GM23338 (cell line): ENCODE measurements around the gene TEX51. TPM values are rescaled to one million over a fixed set of nuclear protein-coding genes. Genes with fewer than 3 reads are reported as not detected.

ENCODE experiments used
- ATAC-seq: fragments of 200-7000 bp; cut with Tn5 transposase; 3 replicates; pipeline ENCODE4 v1.9.1; 2020
- DNase-seq: peaks from one replicate; pipeline ENCODE4 v3.0.0-alpha.2; 2015; ENCODE audit warnings: low spot score
- H2AFZ ChIP-seq: fragments of 200-600 bp; sonication (generic); 2 replicates; pipeline ENCODE4 v1.8.0; 2016; ENCODE audit warnings: antibody characterized with exemption, mild to moderate bottlenecking, moderate library complexity
- H3F3A ChIP-seq: fragments of 200-600 bp; sonication (generic); replicated peaks from 2 replicates; pipeline ENCODE4 v1.8.0; 2017; ENCODE audit warnings: antibody characterized with exemption, mixed run types, low read depth
- H3K27ac ChIP-seq: fragments of 200-600 bp; sonication (generic); 2 replicates; pipeline ENCODE4 v1.6.1; 2016; ENCODE audit warnings: low read depth
- H3K27me3 ChIP-seq: fragments of 200-600 bp; sonication (generic); 2 replicates; pipeline ENCODE4 v1.8.0; 2016; ENCODE audit warnings: mild to moderate bottlenecking, mixed run types, moderate library complexity; ENCODE audit not compliant: insufficient read depth
- H3K36me3 ChIP-seq: fragments of 200-600 bp; sonication (generic); 2 replicates; pipeline ENCODE4 v1.8.0; 2016; ENCODE audit warnings: mild to moderate bottlenecking; ENCODE audit not compliant: insufficient read depth
- H3K4me1 ChIP-seq: fragments of 200-600 bp; sonication (generic); 2 replicates; pipeline ENCODE4 v1.8.0; 2016; ENCODE audit warnings: mild to moderate bottlenecking, moderate library complexity; ENCODE audit not compliant: insufficient read depth
- H3K4me2 ChIP-seq: fragments of 200-600 bp; sonication (generic); 2 replicates; pipeline ENCODE4 v1.7.1; 2017; ENCODE audit warnings: mixed run types
- H3K4me3 ChIP-seq: fragments of 200-600 bp; sonication (generic); 2 replicates; pipeline ENCODE4 v1.6.1; 2016; ENCODE audit warnings: mixed run types
- H3K79me2 ChIP-seq: fragments of 200-600 bp; sonication (generic); replicated peaks from 2 replicates; pipeline ENCODE4 v1.8.0; 2017; ENCODE audit warnings: mild to moderate bottlenecking; ENCODE audit not compliant: insufficient read depth
- H3K9me2 ChIP-seq: fragments of 200-600 bp; sonication (generic); 2 replicates; pipeline ENCODE4 v1.8.0; 2017; ENCODE audit not compliant: insufficient read depth
- H4K20me1 ChIP-seq: fragments of 200-600 bp; sonication (generic); replicated peaks from 2 replicates; pipeline ENCODE4 v1.8.0; 2017; ENCODE audit warnings: mild to moderate bottlenecking; ENCODE audit not compliant: insufficient read depth
- H3K27ac Mint-ChIP-seq: 2 replicates; pipeline ENCODE4 v1.8.0; 2020; ENCODE audit warnings: inconsistent platforms, mild to moderate bottlenecking, moderate library complexity, mixed read lengths
- H3K27me3 Mint-ChIP-seq: 3 replicates; pipeline ENCODE4 v1.8.0; 2022; ENCODE audit warnings: low read depth, mild to moderate bottlenecking, moderate library complexity, mixed read lengths, inconsistent platforms; ENCODE audit not compliant: insufficient read depth, poor library complexity
- H3K36me3 Mint-ChIP-seq: 3 replicates; pipeline ENCODE4 v1.8.0; 2021; ENCODE audit warnings: low read depth, mild to moderate bottlenecking, inconsistent platforms, moderate library complexity, mixed read lengths
- H3K4me1 Mint-ChIP-seq: 3 replicates; pipeline ENCODE4 v1.8.0; 2020; ENCODE audit warnings: mild to moderate bottlenecking, inconsistent platforms, mixed read lengths
- H3K4me3 Mint-ChIP-seq: 3 replicates; pipeline ENCODE4 v1.8.0; 2021; ENCODE audit warnings: moderate library complexity, mild to moderate bottlenecking, inconsistent platforms, mixed read lengths
- H3K9me3 Mint-ChIP-seq: 3 replicates; pipeline ENCODE4 v1.8.0; 2020; ENCODE audit warnings: moderate library complexity, mild to moderate bottlenecking, inconsistent platforms, mixed read lengths
- CREB1 ChIP-seq: fragments of 250-450 bp; sonication (Bioruptor Pico); IDR thresholded peaks from 2 replicates; pipeline ENCODE4 v1.5.0; 2020; ENCODE audit warnings: low read depth, mild to moderate bottlenecking, moderate library complexity
- ETS1 ChIP-seq: IDR thresholded peaks from 2 replicates; pipeline ENCODE4 v1.6.1; 2016; ENCODE audit warnings: antibody characterized with exemption
- EZH2 ChIP-seq: fragments of 200-600 bp; sonication (generic); IDR thresholded peaks from one replicate; pipeline ENCODE4 v1.8.0; 2017; ENCODE audit warnings: antibody characterized with exemption, mild to moderate bottlenecking, low read depth; ENCODE audit not compliant: unreplicated experiment
- EZH2phosphoT487 ChIP-seq: fragments of 200-600 bp; sonication (generic); IDR thresholded peaks from one replicate; pipeline ENCODE4 v1.8.1; 2018; ENCODE audit warnings: antibody characterized with exemption; ENCODE audit not compliant: unreplicated experiment
- JUNB ChIP-seq: IDR thresholded peaks from one replicate; pipeline ENCODE4 v1.6.1; 2016; ENCODE audit warnings: antibody characterized with exemption; ENCODE audit not compliant: unreplicated experiment
- NANOG ChIP-seq: IDR thresholded peaks from 2 replicates; pipeline ENCODE4 v1.6.1; 2016; ENCODE audit warnings: antibody characterized with exemption, borderline replicate concordance
- POLR2AphosphoS5 ChIP-seq: IDR thresholded peaks from 2 replicates; pipeline ENCODE4 v1.6.1; 2016; ENCODE audit warnings: antibody characterized with exemption, low read depth
- REST ChIP-seq: IDR thresholded peaks from one replicate; pipeline ENCODE4 v1.6.1; 2018; ENCODE audit warnings: antibody characterized with exemption; ENCODE audit not compliant: unreplicated experiment
- STAT1 ChIP-seq: IDR thresholded peaks from one replicate; pipeline ENCODE4 v1.6.1; 2016; ENCODE audit warnings: antibody characterized with exemption; ENCODE audit not compliant: unreplicated experiment
- ZNF114 ChIP-seq: fragments of 250-450 bp; sonication (Bioruptor Pico); IDR thresholded peaks from 2 replicates; pipeline ENCODE4 v1.5.0; 2020; ENCODE audit warnings: mild to moderate bottlenecking, moderate library complexity
- ZNF331 ChIP-seq: fragments of 250-450 bp; sonication (Bioruptor Pico); IDR thresholded peaks from 2 replicates; pipeline ENCODE4 v1.5.0; 2020; ENCODE audit warnings: low read depth, mild to moderate bottlenecking, moderate library complexity
- polyA plus RNA-seq: library from polyadenylated mRNA; unstranded; fragments of >200 nt; fragmentation: Nextera tagmentation; extraction: Ambion mirVana; gene quantifications from 2 replicates; pipeline ENCODE4 v1.2.1, GENCODE V29; 2016
- total RNA-seq: library from RNA; depleted of rRNA; stranded (reverse); fragments of >200 nt; shearing (Covaris generic); gene quantifications from 2 replicates; pipeline ENCODE4 v1.2.3, GENCODE V29; 2014
- TF ChIP-seq, protein P1 (sequence below), 2 experiments: fragments of 200-600 bp in 1 of 2; sonication (generic) in 1 of 2; conservative IDR thresholded peaks; 2 replicates each; pipeline versions ENCODE4 v1.5.1 to v1.6.1; 2016 to 2017; ENCODE audit warnings: antibody characterized with exemption in 2 of 2, low read depth in 2 of 2, mild to moderate bottlenecking in 2 of 2, moderate library complexity in 1 of 2
- TF ChIP-seq, protein P2 (sequence below): fragments of 250-450 bp; sonication (Bioruptor Pico); IDR thresholded peaks from 2 replicates; pipeline ENCODE4 v1.5.0; 2020; ENCODE audit warnings: mild to moderate bottlenecking, moderate library complexity

Gene TEX51
- total and polyA plus RNA-seq, 2 experiments from 2014 or later, result not detected

- H4K20me1 ChIP-seq, result no peaks in the 10 kb centered on the region
- no peak for TF ChIP-seq ZNF331 (CRISPR knock-in tag)
- TF ChIP-seq EZH2, result no peak
- no peak for TF ChIP-seq POLR2AphosphoS5
- TF ChIP-seq CREB1, result no peak
- no peak for TF ChIP-seq EZH2phosphoT487
- no peak for TF ChIP-seq ETS1
- no peak for TF ChIP-seq NANOG
- TF ChIP-seq, protein P1, sequence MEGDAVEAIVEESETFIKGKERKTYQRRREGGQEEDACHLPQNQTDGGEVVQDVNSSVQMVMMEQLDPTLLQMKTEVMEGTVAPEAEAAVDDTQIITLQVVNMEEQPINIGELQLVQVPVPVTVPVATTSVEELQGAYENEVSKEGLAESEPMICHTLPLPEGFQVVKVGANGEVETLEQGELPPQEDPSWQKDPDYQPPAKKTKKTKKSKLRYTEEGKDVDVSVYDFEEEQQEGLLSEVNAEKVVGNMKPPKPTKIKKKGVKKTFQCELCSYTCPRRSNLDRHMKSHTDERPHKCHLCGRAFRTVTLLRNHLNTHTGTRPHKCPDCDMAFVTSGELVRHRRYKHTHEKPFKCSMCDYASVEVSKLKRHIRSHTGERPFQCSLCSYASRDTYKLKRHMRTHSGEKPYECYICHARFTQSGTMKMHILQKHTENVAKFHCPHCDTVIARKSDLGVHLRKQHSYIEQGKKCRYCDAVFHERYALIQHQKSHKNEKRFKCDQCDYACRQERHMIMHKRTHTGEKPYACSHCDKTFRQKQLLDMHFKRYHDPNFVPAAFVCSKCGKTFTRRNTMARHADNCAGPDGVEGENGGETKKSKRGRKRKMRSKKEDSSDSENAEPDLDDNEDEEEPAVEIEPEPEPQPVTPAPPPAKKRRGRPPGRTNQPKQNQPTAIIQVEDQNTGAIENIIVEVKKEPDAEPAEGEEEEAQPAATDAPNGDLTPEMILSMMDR (conservative IDR thresholded peaks at IDR 0.05; ENCODE audit: low read depth in 2 of 2), result no peak
- no peak for TF ChIP-seq ZNF114 (CRISPR knock-in tag)
- TF ChIP-seq JUNB, result no peak
- TF ChIP-seq, protein P2, sequence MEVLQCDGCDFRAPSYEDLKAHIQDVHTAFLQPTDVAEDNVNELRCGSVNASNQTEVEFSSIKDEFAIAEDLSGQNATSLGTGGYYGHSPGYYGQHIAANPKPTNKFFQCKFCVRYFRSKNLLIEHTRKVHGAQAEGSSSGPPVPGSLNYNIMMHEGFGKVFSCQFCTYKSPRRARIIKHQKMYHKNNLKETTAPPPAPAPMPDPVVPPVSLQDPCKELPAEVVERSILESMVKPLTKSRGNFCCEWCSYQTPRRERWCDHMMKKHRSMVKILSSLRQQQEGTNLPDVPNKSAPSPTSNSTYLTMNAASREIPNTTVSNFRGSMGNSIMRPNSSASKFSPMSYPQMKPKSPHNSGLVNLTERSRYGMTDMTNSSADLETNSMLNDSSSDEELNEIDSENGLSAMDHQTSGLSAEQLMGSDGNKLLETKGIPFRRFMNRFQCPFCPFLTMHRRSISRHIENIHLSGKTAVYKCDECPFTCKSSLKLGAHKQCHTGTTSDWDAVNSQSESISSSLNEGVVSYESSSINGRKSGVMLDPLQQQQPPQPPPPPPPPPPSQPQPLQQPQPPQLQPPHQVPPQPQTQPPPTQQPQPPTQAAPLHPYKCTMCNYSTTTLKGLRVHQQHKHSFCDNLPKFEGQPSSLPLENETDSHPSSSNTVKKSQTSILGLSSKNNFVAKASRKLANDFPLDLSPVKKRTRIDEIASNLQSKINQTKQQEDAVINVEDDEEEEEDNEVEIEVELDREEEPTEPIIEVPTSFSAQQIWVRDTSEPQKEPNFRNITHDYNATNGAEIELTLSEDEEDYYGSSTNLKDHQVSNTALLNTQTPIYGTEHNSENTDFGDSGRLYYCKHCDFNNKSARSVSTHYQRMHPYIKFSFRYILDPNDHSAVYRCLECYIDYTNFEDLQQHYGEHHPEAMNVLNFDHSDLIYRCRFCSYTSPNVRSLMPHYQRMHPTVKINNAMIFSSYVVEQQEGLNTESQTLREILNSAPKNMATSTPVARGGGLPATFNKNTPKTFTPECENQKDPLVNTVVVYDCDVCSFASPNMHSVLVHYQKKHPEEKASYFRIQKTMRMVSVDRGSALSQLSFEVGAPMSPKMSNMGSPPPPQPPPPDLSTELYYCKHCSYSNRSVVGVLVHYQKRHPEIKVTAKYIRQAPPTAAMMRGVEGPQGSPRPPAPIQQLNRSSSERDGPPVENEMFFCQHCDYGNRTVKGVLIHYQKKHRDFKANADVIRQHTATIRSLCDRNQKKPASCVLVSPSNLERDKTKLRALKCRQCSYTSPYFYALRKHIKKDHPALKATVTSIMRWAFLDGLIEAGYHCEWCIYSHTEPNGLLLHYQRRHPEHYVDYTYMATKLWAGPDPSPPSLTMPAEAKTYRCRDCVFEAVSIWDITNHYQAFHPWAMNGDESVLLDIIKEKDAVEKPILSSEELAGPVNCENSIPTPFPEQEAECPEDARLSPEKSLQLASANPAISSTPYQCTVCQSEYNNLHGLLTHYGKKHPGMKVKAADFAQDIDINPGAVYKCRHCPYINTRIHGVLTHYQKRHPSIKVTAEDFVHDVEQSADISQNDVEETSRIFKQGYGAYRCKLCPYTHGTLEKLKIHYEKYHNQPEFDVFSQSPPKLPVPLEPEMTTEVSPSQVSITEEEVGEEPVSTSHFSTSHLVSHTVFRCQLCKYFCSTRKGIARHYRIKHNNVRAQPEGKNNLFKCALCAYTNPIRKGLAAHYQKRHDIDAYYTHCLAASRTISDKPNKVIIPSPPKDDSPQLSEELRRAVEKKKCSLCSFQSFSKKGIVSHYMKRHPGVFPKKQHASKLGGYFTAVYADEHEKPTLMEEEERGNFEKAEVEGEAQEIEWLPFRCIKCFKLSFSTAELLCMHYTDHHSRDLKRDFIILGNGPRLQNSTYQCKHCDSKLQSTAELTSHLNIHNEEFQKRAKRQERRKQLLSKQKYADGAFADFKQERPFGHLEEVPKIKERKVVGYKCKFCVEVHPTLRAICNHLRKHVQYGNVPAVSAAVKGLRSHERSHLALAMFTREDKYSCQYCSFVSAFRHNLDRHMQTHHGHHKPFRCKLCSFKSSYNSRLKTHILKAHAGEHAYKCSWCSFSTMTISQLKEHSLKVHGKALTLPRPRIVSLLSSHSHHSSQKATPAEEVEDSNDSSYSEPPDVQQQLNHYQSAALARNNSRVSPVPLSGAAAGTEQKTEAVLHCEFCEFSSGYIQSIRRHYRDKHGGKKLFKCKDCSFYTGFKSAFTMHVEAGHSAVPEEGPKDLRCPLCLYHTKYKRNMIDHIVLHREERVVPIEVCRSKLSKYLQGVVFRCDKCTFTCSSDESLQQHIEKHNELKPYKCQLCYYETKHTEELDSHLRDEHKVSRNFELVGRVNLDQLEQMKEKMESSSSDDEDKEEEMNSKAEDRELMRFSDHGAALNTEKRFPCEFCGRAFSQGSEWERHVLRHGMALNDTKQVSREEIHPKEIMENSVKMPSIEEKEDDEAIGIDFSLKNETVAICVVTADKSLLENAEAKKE (CRISPR knock-in tag), result no peak
- TF ChIP-seq STAT1, result no peak
- no peak for TF ChIP-seq REST
- no peaks in the 10 kb centered on the region for H3K27me3 ChIP-seq
- H3K36me3 ChIP-seq, result no peaks in the 10 kb centered on the region
- H3K9me2 ChIP-seq, result no peaks in the 10 kb centered on the region
- Mint-ChIP-seq H3K36me3 (peaks cover 8% of the 10 kb centered on the region; the same call in 2 of the 3 replicates), H3K9me3 (peaks cover 17% of the 10 kb centered on the region), H3K27me3 (peaks cover 8% of the 10 kb centered on the region), H3K4me3 (no peak overlapping the region), H3K27ac (no peak overlapping the region), H3K4me1 (no peaks in the 10 kb centered on the region; the same call in 2 of the 3 replicates)
- no peak overlapping the region for H3K4me2 ChIP-seq
- ATAC-seq (no peak), DNase-seq (no peak)
- no peak overlapping the region for H3K4me3 ChIP-seq
- H2AFZ ChIP-seq, result no peak overlapping the region
- no peak overlapping the region for H3K27ac ChIP-seq
- no peaks in the 10 kb centered on the region for H3F3A ChIP-seq
- H3K4me1 ChIP-seq, result no peaks in the 10 kb centered on the region
- no peaks in the 10 kb centered on the region for H3K79me2 ChIP-seq
Observed at GRCh38 chr2:126862730-126863129, 36.0 kb upstream of the TEX51 start.
